ENCODE data around the gene SF3A2. TPM values are rescaled to one million over a fixed set of nuclear protein-coding genes. Genes with fewer than 3 reads are reported as not detected.

The SF3A2 gene
- total and polyA plus RNA-seq, 10 of the 15 experiments (the other 5 are each of a cell fraction or from before 2014, with no cell fraction given) = 0.33 to 143 (median 30.6) TPM

- H3K27ac ChIP-seq (ENCODE audit: control insufficient read depth, insufficient read depth) = no peak overlapping the region
- no peak overlapping the region for H3K9ac ChIP-seq (ENCODE audit: control insufficient read depth, insufficient read depth, low read length)
- ChIA-PET POLR2A (interaction anchor here (1.0 kb wide), 1 partner anchor 60 kb away, joined by 5 read pairs; no protein-coding TSS in a partner anchor), SMC1A (ENCODE audit: uncharacterized antibody, unreplicated experiment) (no interaction called here), RAD21 (ENCODE audit: unreplicated experiment) (interaction anchor here (0.9 to 1.5 kb wide), 3 partner anchors 8 to 72 kb away, joined by 3 to 4 read pairs (median 3); partner anchors contain the start of gene PLEKHJ1), CTCF (interaction anchor here (0.5 to 2.0 kb wide), 2 partner anchors 51 to 72 kb away, joined by 3 to 6 read pairs; no protein-coding TSS in a partner anchor)
- H3K36me3 ChIP-seq (ENCODE audit: control insufficient read depth in 2 of 2, insufficient read depth in 2 of 2, low read length in 1 of 2) = peaks cover 0 to 41% of the 10 kb centered on the region in 2 experiments; a peak in 3 of 4 replicates
- no peaks in the 10 kb centered on the region; the same call in 1 of the 2 replicates for H3K4me1 ChIP-seq (ENCODE audit: control insufficient read depth, insufficient read depth, low read length)
- H3K4me2 ChIP-seq (ENCODE audit: control insufficient read depth, insufficient read depth) = no peak overlapping the region
- DNase-seq (ENCODE audit: low read depth, low spot score) (no peak), FAIRE-seq (no peak), ATAC-seq (peak; percentile 75)
- BruUV-seq (replicated peaks) = no TSS peak
- H3K4me3 ChIP-seq = no peak overlapping the region
- no peak overlapping the region for H2AFZ ChIP-seq (ENCODE audit: control insufficient read depth, low read depth, low read length)
- no peaks in the 10 kb centered on the region for H4K20me1 ChIP-seq (ENCODE audit: control insufficient read depth, insufficient read depth)
- H3K79me2 ChIP-seq (ENCODE audit: control insufficient read depth, insufficient read depth, low read length) = no peaks in the 10 kb centered on the region
- 6% methylated on average over 39 of the region's 67 CpGs for WGBS (ENCODE audit: insufficient coverage, insufficient replicate concordance, low lambda C conversion rate, missing lambda C conversion rate)
- intact Hi-C loops (cut with micrococcal nuclease; ENCODE audit: unreplicated experiment) (no loop called here), in situ Hi-C loops (cut with MboI) (no loop called here)
- no peaks in the 10 kb centered on the region for H3K27me3 ChIP-seq (replicated peaks in 1 of 2; ENCODE audit: control insufficient read depth in 2 of 2, insufficient read depth in 2 of 2, low read length in 1 of 2)
- TF ChIP-seq CHD4 (IDR thresholded peaks at IDR 0.05) (no peak), CHD2 (IDR thresholded peaks at IDR 0.05; ENCODE audit: borderline replicate concordance, low read depth, low read length) (no peak), SPI1 (IDR thresholded peaks at IDR 0.05; ENCODE audit: borderline replicate concordance, insufficient read depth, low read depth, low read length) (peak; percentile 74; the same call in 1 of the 2 replicates), ZBTB11 (CRISPR knock-in tag; IDR thresholded peaks at IDR 0.05) (no peak), CTCF (IDR thresholded peaks at IDR 0.05 in 2 of 3, conservative IDR thresholded peaks at IDR 0.05 in 1 of 3; ENCODE audit: control insufficient read depth in 2 of 3, extremely low read depth in 1 of 3, insufficient read depth in 1 of 3, low read depth in 3 of 3, low read length in 3 of 3) (peak in 2 of 3 experiments; percentile 31 to 34; a peak in 3 of 6 replicates), BHLHE40 (IDR thresholded peaks at IDR 0.05; ENCODE audit: borderline replicate concordance in 1 of 2, low read depth in 2 of 2, low read length in 1 of 2) (peak; percentile 48 to 65; a peak in 2 of 4 replicates), DPF2 (IDR thresholded peaks at IDR 0.05) (0 out of 2 replicates have a peak, but pooled peaks have one; percentile 34)
- no peaks in the 10 kb centered on the region for H3K9me3 ChIP-seq (replicated peaks; ENCODE audit: control insufficient read depth, insufficient read depth, low read length)
Observed at GRCh38 chr19:2227415-2228156, 9.0 kb upstream of the SF3A2 start.
